Measurements from ENCODE around the gene MCRIP1. TPM values are rescaled to one million over a fixed set of nuclear protein-coding genes. Genes with fewer than 3 reads are reported as not detected.

The MCRIP1 gene
- total and polyA plus RNA-seq, 2 of the 8 experiments (the other 6 are each of a cell fraction or from before 2014, with no cell fraction given) = 103 to 151 TPM

- TF ChIP-seq CHD7 (IDR thresholded peaks at IDR 0.05; ENCODE audit: insufficient replicate concordance, low read length) (no peak), BACH1 (IDR thresholded peaks at IDR 0.05; ENCODE audit: low read length) (no peak), TEAD4 (IDR thresholded peaks at IDR 0.05; ENCODE audit: low read depth, low read length) (no peak), USF2 (IDR thresholded peaks at IDR 0.05; ENCODE audit: low read length) (no peak), SIX5 (IDR thresholded peaks at IDR 0.05; ENCODE audit: low read depth, low read length) (no peak), TCF12 (IDR thresholded peaks at IDR 0.05; ENCODE audit: low read depth, low read length) (no peak)
These were observed 39.0 kb downstream of the MCRIP1 start (continued) for GRCh38 chr17:81794074-81794476.

All from H1 (cell line).